NCI-H510A treated with DMSO at 0.1 percent for 48 hours (cell line): Measurements from ENCODE around the gene TAS2R50.

Source experiments
- DNase-seq: peaks from one replicate; lab custom pipeline; 2025; lab: John Stamatoyannopoulos, UW

Gene TAS2R50

DNA sequence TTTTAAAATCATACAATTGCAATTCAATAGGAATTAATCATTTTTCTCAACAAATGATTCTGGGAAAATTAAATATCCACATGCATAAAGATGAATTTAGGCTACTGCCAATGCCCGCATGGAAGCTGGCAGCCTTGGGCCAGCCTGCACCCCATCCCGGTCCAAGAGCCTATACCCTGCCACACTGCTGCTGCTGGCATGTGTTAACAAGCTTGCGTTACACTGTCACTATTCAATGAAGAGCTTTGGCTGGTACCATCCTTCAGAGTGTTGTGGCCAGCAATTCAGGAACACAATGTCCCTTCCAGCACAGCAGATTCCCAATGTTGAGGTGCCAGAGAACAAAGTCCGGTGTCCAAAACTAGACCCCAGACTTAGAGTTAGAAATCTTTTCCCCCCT lies 34.1 kb downstream of the TAS2R50 start:
- DNase-seq: no peak

DNA sequence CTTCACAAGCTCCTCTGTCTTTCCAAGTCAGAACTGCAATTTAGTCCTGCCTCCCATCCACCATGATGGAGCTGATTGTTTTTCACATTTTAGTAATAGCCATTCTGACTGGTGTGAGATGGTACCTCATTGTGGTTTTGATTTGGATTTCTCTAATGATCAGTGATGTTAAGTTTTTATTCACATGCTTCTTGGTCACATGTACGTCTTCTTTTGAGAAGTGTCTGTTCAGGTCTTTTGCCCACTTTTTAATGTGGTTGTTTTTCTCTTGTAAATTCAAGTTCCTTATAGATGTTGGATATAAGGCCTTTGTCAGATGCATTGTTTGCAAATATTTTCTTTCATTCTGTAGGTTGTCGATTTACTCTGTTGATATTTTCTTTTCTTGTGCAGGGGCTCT lies 43.5 kb downstream of the TAS2R50 start:
- DNase-seq: no peak

DNA sequence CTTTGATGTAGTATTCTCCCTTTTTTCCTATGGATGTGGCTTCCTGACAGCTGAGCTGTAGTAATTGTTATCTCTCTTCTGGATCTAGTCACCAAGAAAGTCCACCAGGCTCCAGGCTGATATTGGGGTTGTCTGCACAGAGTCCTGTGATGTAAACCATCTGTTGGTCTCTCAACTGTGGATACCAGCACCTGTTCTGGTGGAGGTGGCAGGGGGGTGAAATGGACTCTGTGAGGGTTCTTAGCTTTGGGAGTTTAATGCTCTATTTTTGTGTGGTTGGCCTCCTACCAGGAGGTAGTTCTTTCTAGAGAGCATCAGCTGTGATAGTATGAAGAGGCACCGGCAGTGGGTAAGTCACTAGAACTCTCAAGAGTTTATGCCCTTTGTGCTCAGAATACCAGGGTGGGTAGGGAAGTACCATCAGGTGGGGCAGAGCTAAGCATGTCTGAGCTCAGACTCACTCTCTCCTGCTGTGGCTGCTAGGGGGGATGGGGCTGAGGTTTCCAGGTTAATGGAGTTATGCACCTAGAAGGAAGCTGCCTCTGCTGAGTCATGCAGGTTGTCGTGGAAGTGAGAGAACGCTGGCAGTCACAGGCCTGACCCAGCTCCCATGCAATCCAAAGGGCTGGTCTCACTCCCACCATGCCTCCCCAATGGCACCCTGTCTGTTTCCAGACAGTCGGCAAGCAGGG lies 44.6 kb downstream of the TAS2R50 start:
- no peak for DNase-seq

DNA sequence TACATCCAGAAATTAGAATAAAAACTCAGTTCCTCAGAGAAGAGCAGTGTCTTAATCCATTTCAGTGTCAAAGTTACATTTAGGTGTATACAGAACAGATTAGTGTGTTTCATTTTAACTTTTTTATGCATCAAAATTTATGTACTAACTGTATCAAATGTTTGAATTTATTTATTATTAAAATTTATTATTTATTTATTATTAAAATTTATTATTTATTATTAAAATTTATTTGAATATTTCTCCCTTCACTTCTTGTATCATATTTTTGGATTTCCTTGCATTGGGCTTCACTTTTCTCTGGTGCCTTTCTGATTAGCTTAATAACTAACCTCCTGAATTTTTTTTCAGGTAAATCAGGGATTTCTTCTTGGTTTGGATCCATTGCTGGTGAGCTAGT lies 45.3 kb downstream of the TAS2R50 start:
- no peak for DNase-seq

DNA sequence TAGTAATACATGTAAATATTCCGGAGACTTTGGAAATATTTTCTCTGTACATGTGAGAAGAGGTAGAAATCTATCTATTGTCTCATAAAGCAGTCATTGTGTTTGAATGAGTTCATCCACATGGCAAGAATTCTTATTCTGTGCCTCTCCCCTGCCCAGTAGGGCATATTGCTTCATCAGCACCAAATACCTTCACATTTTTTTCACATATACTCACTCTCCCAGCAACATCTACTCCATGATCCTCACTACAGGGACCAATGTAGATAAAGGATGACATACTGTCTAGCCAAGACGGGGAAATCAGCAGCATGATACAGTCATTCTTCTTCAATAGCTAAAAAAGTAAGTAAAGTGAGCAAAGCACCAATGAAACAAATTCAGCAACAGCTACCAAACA lies 46.3 kb downstream of the TAS2R50 start:
- DNase-seq: no peak

DNA sequence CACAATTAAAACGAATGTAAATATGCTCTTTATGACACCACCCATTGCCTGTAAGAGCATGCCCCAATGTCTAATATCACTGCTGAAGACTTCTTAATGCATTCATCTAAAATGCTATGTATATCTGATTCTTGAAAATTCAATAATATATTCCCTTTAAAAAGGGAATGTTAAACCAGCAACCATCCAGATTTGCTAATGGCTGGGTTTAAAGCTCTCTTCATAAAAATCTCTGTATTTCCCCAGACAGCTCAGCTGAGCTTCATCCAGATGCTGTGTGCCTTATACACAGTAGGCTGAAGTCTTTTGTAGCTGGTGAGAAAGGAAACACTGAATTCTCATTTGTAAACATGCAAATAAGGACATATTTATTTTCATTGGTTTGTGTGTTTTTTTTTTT lies 47.5 kb downstream of the TAS2R50 start, which contains the start of gene TAS2R14:
Gene TAS2R14, minus strand, starts transcription at position 101 of the 400 bp plus-strand sequence. Its CDS starts 56 bp downstream, at position 45.
- DNase-seq: no peak

DNA sequence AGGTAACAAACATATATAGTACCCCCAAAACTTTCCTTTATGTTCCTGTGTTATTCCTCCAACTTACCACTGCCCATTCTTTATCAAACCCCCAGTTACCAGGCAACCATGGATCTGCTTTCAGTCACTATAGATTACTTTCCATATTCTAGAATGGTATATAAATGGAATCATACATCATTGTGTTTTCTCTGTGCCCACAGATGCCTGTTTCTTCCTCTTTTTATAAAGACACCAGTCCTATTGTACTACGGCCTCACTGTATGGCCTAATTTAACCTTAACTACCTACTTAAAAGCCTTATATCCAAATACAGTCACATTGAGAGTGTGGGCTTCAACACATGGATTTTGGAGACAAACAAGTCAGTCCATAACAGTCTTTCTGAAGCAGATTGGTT lies 50.2 kb downstream of the TAS2R50 start:
- no peak for DNase-seq
